PC-9 (cell line): ENCODE measurements around the gene GMIP.

Experiments
- CTCF ChIP-seq: fragments of 200-600 bp; sonication (generic); conservative IDR thresholded peaks from 2 replicates; pipeline ENCODE4 v1.6.1; 2017; ENCODE audit warnings: mixed run types, antibody characterized with exemption, mild to moderate bottlenecking, moderate library complexity
- EZH2 ChIP-seq: fragments of 200-600 bp; sonication (generic); IDR thresholded peaks from 2 replicates; pipeline ENCODE4 v1.8.0; 2017; ENCODE audit warnings: antibody characterized with exemption, low read depth

GRCh38 chr19:19652482-19653295 is 9.2 kb upstream of the GMIP start:
- TF ChIP-seq CTCF (no peak), EZH2 (no peak)
